ENCODE results near the gene MAD1L1. TPM values are rescaled to one million over a fixed set of nuclear protein-coding genes. Genes with fewer than 3 reads are reported as not detected.

The MAD1L1 gene
- total and polyA plus RNA-seq, 2 of the 13 experiments (the other 11 are each of a cell fraction or from before 2014, with no cell fraction given), result 17.4 to 64.7 TPM

DNA sequence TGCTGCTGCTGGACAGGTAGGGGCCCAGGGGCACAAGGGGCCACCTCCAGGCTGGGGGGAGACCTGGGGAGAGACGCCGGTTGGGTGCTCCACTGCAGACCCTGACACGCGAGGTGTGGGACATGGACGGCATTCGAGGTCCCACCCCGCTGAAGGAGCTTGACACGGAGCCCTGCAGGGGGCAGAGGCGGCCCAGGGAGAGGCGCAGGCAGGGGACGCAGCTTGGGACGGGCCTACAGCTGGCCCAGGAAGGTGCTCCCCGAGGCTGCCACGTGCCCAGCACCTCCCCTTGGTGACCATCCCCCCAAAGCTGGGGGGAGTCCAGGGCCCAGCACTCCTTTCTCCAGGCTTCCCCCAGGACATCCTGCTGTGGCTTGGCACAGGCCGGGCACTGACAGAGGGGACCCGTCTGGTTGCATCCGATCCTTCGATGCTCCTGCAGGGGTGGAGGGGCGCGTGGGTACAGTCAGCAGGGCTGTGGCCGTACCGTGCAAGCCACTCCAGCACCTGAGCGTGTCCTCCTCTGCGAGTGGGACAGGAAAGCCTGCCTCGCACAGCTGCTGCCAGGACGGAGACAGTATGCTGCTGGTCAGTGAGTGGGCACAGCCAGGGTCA is 388.3 kb downstream of the MAD1L1 start (continued):
- TF ChIP-seq, protein P1, sequence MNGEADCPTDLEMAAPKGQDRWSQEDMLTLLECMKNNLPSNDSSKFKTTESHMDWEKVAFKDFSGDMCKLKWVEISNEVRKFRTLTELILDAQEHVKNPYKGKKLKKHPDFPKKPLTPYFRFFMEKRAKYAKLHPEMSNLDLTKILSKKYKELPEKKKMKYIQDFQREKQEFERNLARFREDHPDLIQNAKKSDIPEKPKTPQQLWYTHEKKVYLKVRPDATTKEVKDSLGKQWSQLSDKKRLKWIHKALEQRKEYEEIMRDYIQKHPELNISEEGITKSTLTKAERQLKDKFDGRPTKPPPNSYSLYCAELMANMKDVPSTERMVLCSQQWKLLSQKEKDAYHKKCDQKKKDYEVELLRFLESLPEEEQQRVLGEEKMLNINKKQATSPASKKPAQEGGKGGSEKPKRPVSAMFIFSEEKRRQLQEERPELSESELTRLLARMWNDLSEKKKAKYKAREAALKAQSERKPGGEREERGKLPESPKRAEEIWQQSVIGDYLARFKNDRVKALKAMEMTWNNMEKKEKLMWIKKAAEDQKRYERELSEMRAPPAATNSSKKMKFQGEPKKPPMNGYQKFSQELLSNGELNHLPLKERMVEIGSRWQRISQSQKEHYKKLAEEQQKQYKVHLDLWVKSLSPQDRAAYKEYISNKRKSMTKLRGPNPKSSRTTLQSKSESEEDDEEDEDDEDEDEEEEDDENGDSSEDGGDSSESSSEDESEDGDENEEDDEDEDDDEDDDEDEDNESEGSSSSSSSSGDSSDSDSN (CRISPR knock-in tag; IDR thresholded peaks at IDR 0.05), result no peak
- TF ChIP-seq STAG1 (CRISPR knock-in tag; IDR thresholded peaks at IDR 0.05), result 0 out of 2 replicates have a peak, but pooled peaks have one; percentile 28
- no peak for TF ChIP-seq MTA3 (CRISPR knock-in tag; IDR thresholded peaks at IDR 0.05)
- no peak for TF ChIP-seq ZNF17 (CRISPR knock-in tag; IDR thresholded peaks at IDR 0.05)
- TF ChIP-seq NR2F6 (IDR thresholded peaks at IDR 0.05), result no peak
- TF ChIP-seq NR2F6 (CRISPR knock-in tag; IDR thresholded peaks at IDR 0.05), result no peak
- TF ChIP-seq ZNF367 (CRISPR knock-in tag; IDR thresholded peaks at IDR 0.05; ENCODE audit: borderline replicate concordance), result no peak
- no peak for TF ChIP-seq PCBP2 (optimal IDR thresholded peaks at IDR 0.05; ENCODE audit: low read depth, low read length, poor library complexity, severe bottlenecking)
- no peak for TF ChIP-seq TCF7 (IDR thresholded peaks at IDR 0.05; ENCODE audit: low read depth)
- 0 out of 2 replicates have a peak, but pooled peaks have one; percentile 18 for TF ChIP-seq MATR3 (CRISPR knock-in tag; IDR thresholded peaks at IDR 0.05)

DNA sequence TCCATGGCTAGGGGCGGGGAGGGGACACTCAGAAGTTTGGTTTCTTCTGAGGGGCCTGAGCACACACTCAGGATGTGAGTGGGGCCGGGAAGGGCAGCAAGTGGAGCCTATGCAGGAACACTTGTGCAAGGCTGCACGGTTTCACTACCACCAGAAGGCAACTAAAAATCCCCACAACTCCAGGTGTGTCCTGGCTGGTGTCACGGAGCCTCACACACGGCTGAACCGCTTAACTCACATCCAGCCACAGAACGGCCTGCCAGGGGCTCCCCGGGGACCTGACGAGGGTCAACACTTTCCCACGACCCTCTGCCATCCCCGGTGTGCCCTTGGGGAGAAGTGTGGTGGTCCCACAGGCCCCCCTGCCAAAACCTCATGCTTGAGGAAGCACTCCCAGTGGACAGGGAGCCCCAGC is 388.8 kb downstream of the MAD1L1 start:
- no TSS peak for BruUV-seq (replicated peaks)
- H3K9me3 ChIP-seq (ENCODE audit: low read length), result no peaks in the 10 kb centered on the region
- no peak for TF ChIP-seq ELF3 (CRISPR knock-in tag; IDR thresholded peaks at IDR 0.05)
- no peak for TF ChIP-seq RFX3 (CRISPR knock-in tag; IDR thresholded peaks at IDR 0.05)
- TF ChIP-seq, protein P2, sequence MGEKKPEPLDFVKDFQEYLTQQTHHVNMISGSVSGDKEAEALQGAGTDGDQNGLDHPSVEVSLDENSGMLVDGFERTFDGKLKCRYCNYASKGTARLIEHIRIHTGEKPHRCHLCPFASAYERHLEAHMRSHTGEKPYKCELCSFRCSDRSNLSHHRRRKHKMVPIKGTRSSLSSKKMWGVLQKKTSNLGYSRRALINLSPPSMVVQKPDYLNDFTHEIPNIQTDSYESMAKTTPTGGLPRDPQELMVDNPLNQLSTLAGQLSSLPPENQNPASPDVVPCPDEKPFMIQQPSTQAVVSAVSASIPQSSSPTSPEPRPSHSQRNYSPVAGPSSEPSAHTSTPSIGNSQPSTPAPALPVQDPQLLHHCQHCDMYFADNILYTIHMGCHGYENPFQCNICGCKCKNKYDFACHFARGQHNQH (CRISPR knock-in tag; IDR thresholded peaks at IDR 0.05), result no peak
- peaks cover 14% of the 10 kb centered on the region for H3K4me1 ChIP-seq (ENCODE audit: insufficient read depth, low read length)
- no peaks in the 10 kb centered on the region for H3K79me2 ChIP-seq (ENCODE audit: insufficient read depth, low read length)
- no peak overlapping the region for H3K9ac ChIP-seq (ENCODE audit: insufficient read depth, low read depth, low read length)
- CTCF ChIA-PET (ENCODE audit: low intra/inter-chr PET ratio, low total read pairs), result no interaction called here
- intact Hi-C loops (cut with micrococcal nuclease; ENCODE audit: unreplicated experiment), result no loop called here
- POLR2A ChIA-PET, result no interaction called here
- no peak overlapping the region for H3K4me2 ChIP-seq (ENCODE audit: low read depth, low read length)
- no peaks in the 10 kb centered on the region for H4K20me1 ChIP-seq (ENCODE audit: insufficient read depth, low read length)
- H3K36me3 ChIP-seq (replicated peaks in 1 of 2; ENCODE audit: control insufficient read depth in 1 of 2, insufficient read depth in 2 of 2, low read length in 2 of 2), result peaks cover 1 to 4% of the 10 kb centered on the region in 2 experiments; a peak in 1 of 5 replicates
- H3K4me3 ChIP-seq (replicated peaks in 1 of 3; ENCODE audit: insufficient read depth in 1 of 3, low read depth in 2 of 3, low read length in 3 of 3), result no peak overlapping the region
- 100% methylated on average over 1 of the region's 11 CpGs for WGBS (ENCODE audit: low lambda C conversion rate)
- no peak for DNase-seq (ENCODE audit: low spot score)
- H3K27ac ChIP-seq (ENCODE audit: extremely low read length, insufficient read depth, low read length), result no peak overlapping the region
- no peaks in the 10 kb centered on the region for H3K27me3 ChIP-seq (ENCODE audit: control insufficient read depth in 1 of 2, insufficient read depth in 2 of 2, low read length in 2 of 2)
- no peak overlapping the region for H2AFZ ChIP-seq (ENCODE audit: low read length)
- FAIRE-seq, result no peak
- in situ Hi-C loops (cut with HindIII; ENCODE audit: extremely low pct_ligation_motif_present, low pct_unique_long_range_greater_than_20kb), result no loop called here
- ATAC-seq, result no peak

Data from HepG2 (cell line).